ENCODE data around the gene UGT1A6.

UGT1A6 gene

GRCh38 chr2:233810385-233810784 lies 117.7 kb downstream of the UGT1A6 start:
- no peak overlapping the region for H3K4me3 ChIP-seq (ENCODE audit: low read depth, low read length)
- TF ChIP-seq, protein P1, sequence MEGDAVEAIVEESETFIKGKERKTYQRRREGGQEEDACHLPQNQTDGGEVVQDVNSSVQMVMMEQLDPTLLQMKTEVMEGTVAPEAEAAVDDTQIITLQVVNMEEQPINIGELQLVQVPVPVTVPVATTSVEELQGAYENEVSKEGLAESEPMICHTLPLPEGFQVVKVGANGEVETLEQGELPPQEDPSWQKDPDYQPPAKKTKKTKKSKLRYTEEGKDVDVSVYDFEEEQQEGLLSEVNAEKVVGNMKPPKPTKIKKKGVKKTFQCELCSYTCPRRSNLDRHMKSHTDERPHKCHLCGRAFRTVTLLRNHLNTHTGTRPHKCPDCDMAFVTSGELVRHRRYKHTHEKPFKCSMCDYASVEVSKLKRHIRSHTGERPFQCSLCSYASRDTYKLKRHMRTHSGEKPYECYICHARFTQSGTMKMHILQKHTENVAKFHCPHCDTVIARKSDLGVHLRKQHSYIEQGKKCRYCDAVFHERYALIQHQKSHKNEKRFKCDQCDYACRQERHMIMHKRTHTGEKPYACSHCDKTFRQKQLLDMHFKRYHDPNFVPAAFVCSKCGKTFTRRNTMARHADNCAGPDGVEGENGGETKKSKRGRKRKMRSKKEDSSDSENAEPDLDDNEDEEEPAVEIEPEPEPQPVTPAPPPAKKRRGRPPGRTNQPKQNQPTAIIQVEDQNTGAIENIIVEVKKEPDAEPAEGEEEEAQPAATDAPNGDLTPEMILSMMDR (IDR thresholded peaks at IDR 0.05; ENCODE audit: borderline replicate concordance, insufficient read depth, low read depth, low read length): no peak

DNA sequence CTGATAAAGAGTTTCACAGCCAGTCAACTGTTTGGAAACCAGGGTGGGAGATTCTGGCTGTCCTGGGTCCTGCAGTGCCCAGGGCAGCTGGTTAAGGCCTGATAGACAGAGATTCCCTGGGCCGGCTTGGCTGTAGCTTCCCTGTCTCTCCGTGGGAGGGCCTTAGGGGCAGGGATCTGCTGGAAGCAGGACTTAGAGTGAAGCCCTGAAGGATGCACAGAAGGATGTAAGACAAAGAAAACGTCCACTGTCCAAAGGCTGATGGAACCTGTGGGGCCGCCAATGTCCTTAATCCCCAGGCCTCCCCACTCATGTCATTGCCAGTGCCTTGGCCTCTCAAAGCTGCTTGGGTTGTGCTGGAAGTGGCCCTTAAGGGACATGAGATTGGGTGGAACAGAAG lies 118.4 kb downstream of the UGT1A6 start:
- no peak overlapping the region for H3K4me3 ChIP-seq (ENCODE audit: low read depth, low read length)
- TF ChIP-seq, protein P1 (IDR thresholded peaks at IDR 0.05; ENCODE audit: borderline replicate concordance, insufficient read depth, low read depth, low read length): no peak

- H3K4me3 ChIP-seq (ENCODE audit: low read depth, low read length): no peak overlapping the region
- TF ChIP-seq, protein P1 (IDR thresholded peaks at IDR 0.05; ENCODE audit: borderline replicate concordance, insufficient read depth, low read depth, low read length): no peak
Observed at GRCh38 chr2:233811732-233812131, 119.0 kb downstream of the UGT1A6 start.

- TF ChIP-seq, protein P1 (IDR thresholded peaks at IDR 0.05; ENCODE audit: borderline replicate concordance, insufficient read depth, low read depth, low read length): no peak
- H3K4me3 ChIP-seq (ENCODE audit: low read depth, low read length): no peak overlapping the region
Observed at GRCh38 chr2:233813236-233814055, 120.8 kb downstream of the UGT1A6 start.

DNA sequence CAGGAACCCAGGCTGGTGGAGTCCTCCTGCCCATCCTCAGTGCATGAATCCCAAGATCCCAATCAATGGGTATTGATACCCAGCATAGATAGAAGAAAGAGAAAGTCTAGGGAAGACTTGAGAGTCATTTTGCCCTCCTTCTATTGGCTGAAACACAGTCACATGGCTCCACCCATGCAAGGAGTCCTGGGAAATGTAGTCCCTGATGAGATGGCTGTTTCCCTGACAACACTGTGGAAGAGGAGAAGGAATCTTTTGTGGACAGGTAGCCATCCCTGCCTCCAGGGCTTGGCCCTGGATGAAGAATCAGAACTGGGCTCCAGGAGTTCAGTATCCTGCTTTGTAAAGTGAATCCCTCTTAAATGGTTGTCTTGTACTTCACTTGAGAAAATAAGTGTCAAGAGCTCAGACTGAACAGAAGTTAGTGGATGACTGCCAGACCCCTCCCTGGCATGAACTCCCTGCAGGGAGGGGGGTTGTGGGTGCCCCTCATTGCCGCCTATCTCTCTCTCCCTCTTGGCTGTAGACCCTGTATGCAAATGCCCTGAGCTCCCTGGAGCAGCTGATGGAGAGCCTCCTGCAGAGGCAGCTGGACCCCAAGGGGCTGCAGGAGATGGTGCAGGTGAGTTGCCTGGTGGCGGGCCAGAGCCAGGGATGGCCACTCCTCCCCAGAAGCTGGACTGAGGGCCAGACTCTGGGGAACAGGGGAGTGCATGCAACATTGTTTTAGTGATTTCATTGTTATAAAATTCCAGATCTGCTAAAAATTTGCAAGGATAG lies 121.6 kb downstream of the UGT1A6 start:
- H3K4me3 ChIP-seq (ENCODE audit: low read depth, low read length): no peak overlapping the region
- TF ChIP-seq, protein P1 (IDR thresholded peaks at IDR 0.05; ENCODE audit: borderline replicate concordance, insufficient read depth, low read depth, low read length): no peak

DNA sequence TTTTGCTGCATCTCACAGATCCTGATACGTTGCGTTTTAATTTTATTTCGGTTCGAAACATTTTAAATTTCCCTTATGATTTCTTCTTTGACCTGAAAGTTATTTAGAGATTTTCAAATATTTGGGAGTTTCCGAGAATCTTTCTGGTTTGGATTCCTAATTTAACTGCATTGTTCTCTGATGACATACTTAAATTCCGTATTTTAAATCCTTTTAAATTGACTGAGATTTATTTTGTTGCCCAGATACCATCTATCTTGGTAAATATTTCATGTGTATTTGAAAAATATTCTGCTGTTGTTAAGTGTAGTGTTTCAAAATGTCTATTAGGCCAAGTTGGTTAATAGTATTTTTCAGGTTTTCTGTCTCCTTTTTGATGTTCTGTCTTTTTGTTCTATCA lies 123.2 kb downstream of the UGT1A6 start:
- H3K4me3 ChIP-seq (ENCODE audit: low read depth, low read length): no peak overlapping the region

More for the DNA sequence above, 123.2 kb downstream of the UGT1A6 start:
- TF ChIP-seq, protein P1 (IDR thresholded peaks at IDR 0.05; ENCODE audit: borderline replicate concordance, insufficient read depth, low read depth, low read length): no peak
